ENCODE data around the gene TRIM54. TPM values are rescaled to one million over a fixed set of nuclear protein-coding genes. Genes with fewer than 3 reads are reported as not detected.

Gene TRIM54
- not detected in 2 replicates for total RNA-seq

GRCh38 chr2:27281855-27282559, at the start of gene TRIM54:
TSS of gene TRIM54 (plus strand) at chr2:27282429. CDS start at chr2:27282732, 303 bp downstream.

DNA sequence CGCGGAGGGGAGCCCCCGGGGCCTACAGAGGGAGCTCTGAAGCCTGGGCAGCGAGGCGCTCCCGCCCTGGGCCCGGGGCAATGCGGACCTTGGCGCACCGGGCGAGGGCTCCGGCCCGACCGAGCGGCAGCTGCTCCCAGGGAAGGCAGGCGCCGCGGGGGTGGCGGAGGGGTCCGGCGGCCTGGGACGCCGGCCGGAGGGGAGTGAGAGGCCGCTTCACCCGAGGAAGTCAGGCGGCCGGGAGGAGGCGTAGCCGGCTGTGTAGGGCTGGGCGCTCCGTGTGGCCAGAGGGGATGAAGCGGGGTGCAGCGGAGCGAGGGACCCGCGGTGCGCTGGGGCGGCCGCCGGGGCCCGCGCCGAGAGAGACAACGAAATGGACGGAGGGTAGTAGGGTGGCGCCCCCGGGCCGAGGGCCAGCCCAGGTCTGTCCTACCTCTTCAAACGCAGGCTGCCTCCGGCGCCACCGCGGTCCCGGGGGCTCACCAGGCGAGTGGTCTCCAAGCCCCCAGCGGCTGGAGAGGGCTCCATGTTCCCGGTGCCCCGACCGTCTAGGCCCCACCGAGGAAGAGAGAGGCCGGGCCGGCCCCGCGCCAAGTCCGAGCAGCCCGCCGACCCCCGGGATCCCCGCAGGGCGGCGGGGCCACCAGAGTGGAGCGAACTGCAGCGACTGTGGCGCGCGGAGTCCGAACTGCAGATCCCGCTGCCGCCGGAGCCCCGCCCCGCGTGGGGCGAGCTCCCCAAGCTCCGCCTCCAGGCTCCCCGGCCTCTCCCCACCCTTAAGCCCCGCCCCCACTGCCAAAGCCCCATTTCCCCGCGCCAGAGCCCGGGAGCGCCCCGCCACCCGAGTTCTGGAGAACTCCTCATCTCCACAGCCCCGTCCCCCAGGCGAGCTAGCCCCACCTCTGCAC, 19.6 kb upstream of the TRIM54 start, which contains the start of gene SLC30A3:
Gene SLC30A3 (minus strand): TSS at position 669 of the 908 bp plus-strand sequence. CDS start 141 bp downstream, at position 528.

DNA sequence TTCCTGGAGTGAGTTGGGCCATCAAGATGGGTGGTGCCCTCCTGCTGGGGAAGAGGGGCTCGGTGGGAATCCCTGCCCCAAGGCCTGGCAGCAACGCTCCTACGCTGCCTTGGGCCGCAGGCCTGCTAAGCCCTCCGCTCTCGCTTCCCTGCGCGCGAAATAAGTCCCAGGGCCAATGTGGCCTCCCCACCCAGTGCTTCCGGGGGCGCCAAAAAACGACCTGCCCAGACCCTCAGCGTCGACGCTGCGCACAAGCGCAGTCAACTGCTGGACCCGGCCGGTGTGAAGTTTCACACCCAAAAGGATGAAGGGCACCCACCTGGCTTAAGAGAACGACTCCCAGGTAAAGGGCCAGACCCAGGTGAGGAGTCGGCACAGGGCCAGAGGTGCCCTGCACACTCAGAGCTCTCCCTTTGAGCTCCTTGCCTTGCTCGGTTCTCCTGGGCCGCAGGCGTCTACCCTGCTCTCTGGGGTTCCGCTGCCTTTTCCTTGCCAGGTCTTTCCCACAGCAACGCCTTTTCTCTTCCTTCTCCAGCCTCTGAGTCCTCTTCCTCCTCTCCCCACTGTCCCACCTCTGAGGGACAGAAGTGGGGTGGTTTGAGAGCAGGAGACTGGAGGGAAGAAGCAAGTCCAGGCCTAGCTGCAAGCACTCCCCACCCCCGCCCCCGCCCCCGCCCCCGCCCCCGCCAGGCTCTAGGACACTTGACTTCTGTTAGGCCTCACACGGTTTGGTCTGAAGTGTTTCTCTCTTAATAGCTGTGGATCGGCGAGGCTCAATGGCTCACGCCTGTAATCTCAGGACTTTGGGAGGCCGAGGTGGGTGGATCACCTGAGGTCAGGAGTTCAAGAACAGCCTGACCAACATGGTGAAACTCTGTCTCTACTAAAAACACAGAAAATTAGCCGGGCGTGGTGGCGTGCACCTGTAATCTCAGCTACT, 6.7 kb upstream of the TRIM54 start, which contains the start of gene DNAJC5G:
Gene DNAJC5G (plus strand): TSS at position 223 of the 940 bp plus-strand sequence. CDS start 1,296 bp downstream, outside the sequence.

DNA sequence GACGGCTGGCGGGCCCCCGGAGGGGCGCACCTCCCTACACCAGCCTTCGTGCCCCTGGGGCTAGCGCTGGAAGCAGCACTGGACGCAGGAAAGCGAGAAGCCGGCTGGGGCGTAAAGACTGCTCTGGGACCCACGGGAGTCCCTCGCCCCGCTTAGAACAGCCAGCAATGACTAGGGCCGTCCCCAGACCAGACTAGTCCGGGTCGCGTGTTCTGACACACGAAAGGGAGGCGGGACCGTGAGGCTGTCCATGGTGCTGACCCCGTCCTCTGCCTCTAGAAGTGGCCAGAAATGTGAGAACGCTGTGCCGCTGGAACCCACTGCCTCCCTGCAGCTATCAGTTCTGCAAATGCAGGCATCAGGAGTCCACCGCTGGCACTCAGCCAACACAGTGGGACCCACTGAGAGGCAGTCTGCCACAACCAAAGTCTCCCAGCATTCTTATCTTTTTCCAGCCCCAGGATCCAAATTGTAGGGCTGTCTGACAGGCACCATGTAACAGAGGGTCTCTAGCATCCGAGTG, 26.2 kb downstream of the TRIM54 start, which contains the start of gene UCN:
Gene UCN (minus strand): TSS at position 87 of the 523 bp plus-strand sequence. CDS start 550 bp downstream, outside the sequence.

DNA sequence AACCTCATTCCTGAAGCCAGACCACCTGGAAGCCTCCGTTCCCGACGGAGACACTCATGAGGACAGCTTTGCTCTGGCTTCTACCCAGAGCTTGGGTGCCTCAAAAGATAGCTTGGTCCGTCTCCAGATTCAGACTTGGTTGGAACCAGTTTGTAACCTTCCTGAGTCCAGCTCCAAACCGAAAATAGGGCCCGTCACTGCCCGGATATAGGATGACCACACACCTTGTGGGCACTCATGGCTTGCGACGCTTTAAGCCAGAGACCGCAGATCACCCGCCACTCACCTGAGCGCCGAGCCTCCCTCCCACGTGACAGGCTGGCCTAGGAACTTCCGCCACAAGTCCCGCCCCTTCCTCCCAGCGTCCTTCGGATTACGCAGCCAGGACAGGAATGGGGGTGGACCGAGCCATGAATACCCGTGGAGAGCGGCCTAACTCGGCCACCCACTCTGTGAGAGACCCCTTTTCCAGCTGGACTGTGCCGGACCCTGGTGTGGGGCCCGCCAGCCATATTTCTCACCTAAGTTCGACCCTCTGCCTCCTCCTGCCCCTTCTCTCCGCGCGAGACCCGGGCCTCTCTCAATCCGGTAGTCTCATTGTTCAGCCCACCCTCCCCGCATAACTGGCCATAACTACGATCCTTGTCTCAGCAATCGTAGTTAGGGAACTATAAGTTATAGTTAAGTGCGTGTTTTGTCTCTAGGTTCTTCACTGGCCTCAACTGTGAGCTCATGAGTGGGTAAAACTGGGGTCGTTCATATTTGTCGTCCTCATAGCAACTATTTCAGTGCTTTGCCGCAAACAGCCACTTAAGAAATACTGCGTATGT, 40.8 kb downstream of the TRIM54 start, which contains the start of gene MPV17:
Gene MPV17 (minus strand): TSS at position 332 of the 830 bp plus-strand sequence. CDS start 580 bp downstream, outside the sequence.

GRCh38 chr2:27356382-27357181, 74.4 kb downstream of the TRIM54 start, which contains the start of gene GTF3C2:
TSS of gene GTF3C2 (minus strand) at chr2:27356764. CDS start at chr2:27343554, 13,210 bp downstream.

Other genes starting within 250 kb of the TRIM54 start
- 68.0 and 78.1 TPM in 2 replicates for gene TMEM214, start 249.5 kb upstream of the TRIM54 start, total RNA-seq
- gene AGBL5, start 230.8 kb upstream of the TRIM54 start, total RNA-seq: 39.6 and 41.2 TPM in 2 replicates
- gene OST4, start 210.8 kb upstream of the TRIM54 start, total RNA-seq: 217 and 424 TPM in 2 replicates
- gene EMILIN1, start 203.8 kb upstream of the TRIM54 start, total RNA-seq: 5.2 and 24.7 TPM in 2 replicates
- gene KHK, start 195.7 kb upstream of the TRIM54 start, total RNA-seq: under 0.01 TPM in 1 of 2 replicates, not detected in the other
- gene CGREF1, start 163.3 kb upstream of the TRIM54 start, total RNA-seq: under 0.01 and 0.33 TPM in 2 replicates
- not detected in 2 replicates for gene ABHD1, start 158.6 kb upstream of the TRIM54 start, total RNA-seq
- gene PREB, start 147.8 kb upstream of the TRIM54 start, total RNA-seq: 44.4 and 75.3 TPM in 2 replicates
- not detected in 2 replicates for gene PRR30, start 143.0 kb upstream of the TRIM54 start, total RNA-seq
- gene TCF23, start 133.4 kb upstream of the TRIM54 start, total RNA-seq: not detected in 2 replicates
- gene ATRAID, start 70.4 kb upstream of the TRIM54 start, total RNA-seq: 197 and 201 TPM in 2 replicates
- 174 and 243 TPM in 2 replicates for gene SLC5A6, start 70.2 kb upstream of the TRIM54 start, total RNA-seq
- gene CAD, start 65.1 kb upstream of the TRIM54 start, total RNA-seq: 46.3 and 52.6 TPM in 2 replicates
- 0.11 TPM in 1 of 2 replicates, not detected in the other for gene SLC30A3, start 19.4 kb upstream of the TRIM54 start, total RNA-seq
- not detected in 2 replicates for gene DNAJC5G, start 7.0 kb upstream of the TRIM54 start, total RNA-seq
- gene UCN, start 26.0 kb downstream of the TRIM54 start, total RNA-seq: 0.22 and 2.0 TPM in 2 replicates
- 56.1 TPM in 2 replicates for gene MPV17, start 40.7 kb downstream of the TRIM54 start, total RNA-seq
- 43.6 and 52.2 TPM in 2 replicates for gene GTF3C2, start 74.3 kb downstream of the TRIM54 start, total RNA-seq
- gene EIF2B4, start 87.9 kb downstream of the TRIM54 start, total RNA-seq: 30.6 and 34.1 TPM in 2 replicates
- 148 and 178 TPM in 2 replicates for gene SNX17, start 88.2 kb downstream of the TRIM54 start, total RNA-seq
- gene ZNF513, start 98.3 kb downstream of the TRIM54 start, total RNA-seq: 10.5 and 11.4 TPM in 2 replicates
- gene PPM1G, start 127.2 kb downstream of the TRIM54 start, total RNA-seq: 47.9 and 50.6 TPM in 2 replicates
- gene NRBP1, start 146.2 kb downstream of the TRIM54 start, total RNA-seq: 171 and 233 TPM in 2 replicates
- gene KRTCAP3, start 160.0 kb downstream of the TRIM54 start, total RNA-seq: 8.2 and 22.0 TPM in 2 replicates
- 13.1 and 14.9 TPM in 2 replicates for gene IFT172, start 207.3 kb downstream of the TRIM54 start, total RNA-seq
- 11.0 and 12.1 TPM in 2 replicates for gene FNDC4, start 212.8 kb downstream of the TRIM54 start, total RNA-seq
- gene GCKR, start 214.4 kb downstream of the TRIM54 start, total RNA-seq: 1.2 TPM in 1 of 2 replicates, not detected in the other

Measured in placental epithelial cell (primary cell).